Measurements from ENCODE around the gene HSDL2.
"Not testable (repeated sequence)": the region's sequence is repeated elsewhere in the genome, so short reads cannot be mapped to it uniquely, and the experiment has no call there.

HSDL2 gene

DNA sequence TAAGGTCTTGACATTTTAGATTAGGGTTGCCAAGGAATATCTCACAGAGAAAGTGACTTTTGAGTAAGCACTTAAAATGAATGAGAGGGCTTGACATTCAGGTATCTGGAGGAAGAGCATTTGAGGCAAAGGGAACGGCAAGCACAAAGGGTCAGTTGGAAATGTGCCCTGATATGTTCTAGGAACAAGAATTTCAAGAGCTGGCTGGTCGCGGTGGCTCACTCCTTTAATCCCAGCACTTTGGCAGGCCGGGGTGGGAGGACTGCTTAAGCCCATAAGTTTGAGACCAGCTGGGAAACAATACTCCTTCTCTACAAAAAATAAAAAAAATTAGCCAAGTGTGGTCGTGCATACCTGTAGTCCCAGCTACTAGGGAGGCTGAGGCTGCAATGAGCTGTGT lies 123.3 kb downstream of the HSDL2 start:
- DNase-seq = no peak

DNA sequence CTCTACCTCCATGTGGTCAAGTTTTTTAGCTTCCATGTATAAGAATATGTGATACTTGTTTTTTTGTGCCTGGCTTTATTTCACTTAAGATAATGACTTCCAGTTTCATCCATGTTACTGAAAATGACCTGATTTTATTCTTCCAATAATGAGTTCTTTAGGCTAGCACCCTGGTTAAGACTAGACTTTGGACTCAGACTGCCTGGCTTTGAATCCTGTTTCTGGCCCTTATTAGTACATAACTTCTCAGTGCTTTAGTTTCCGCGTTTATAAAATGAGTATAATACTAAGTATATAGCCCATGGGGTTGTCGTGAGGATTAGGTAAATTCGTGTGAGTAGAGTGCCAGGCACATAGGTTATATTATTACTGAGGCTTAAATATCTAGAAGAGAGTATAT lies 125.2 kb downstream of the HSDL2 start:
- no peak for DNase-seq

DNA sequence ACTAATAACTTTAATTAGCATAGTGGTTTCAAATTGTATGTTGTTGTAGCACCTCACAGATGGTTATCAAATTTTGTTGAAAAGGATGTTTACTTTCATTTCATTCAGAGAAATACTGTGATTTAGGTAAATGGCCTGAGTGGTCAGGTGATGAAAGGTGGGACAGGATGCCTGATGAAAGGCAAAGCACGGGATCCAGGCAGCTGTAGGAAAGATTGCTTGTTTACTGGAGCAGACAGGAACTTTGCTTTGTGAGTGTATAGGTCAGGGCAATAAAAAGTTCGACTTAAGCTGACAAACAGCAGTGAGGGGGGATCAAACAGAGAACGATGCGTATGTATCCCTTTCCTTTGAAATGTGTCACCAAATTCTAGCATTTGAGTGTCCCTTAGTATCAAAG lies 125.7 kb downstream of the HSDL2 start:
- no peak for DNase-seq

DNA sequence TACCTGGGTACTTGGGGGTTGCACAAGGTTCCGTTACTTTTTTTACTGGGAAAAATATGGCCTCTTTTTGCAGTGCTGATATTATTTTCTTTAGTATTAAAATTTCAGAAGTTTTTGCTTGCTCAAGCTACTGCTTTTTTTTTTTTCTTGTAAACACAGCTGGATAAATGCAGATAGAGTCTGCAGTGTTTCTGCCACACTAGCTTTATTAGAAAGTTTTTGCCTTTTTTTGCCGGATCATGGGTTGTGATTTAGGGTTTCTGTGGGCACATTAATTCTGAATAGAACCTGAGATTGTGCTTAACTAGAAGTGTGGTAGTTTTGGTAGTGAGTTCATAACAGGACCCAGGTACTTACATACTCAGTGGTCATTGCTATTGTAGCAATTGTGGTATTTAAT lies 126.7 kb downstream of the HSDL2 start:
- DNase-seq = no peak

DNA sequence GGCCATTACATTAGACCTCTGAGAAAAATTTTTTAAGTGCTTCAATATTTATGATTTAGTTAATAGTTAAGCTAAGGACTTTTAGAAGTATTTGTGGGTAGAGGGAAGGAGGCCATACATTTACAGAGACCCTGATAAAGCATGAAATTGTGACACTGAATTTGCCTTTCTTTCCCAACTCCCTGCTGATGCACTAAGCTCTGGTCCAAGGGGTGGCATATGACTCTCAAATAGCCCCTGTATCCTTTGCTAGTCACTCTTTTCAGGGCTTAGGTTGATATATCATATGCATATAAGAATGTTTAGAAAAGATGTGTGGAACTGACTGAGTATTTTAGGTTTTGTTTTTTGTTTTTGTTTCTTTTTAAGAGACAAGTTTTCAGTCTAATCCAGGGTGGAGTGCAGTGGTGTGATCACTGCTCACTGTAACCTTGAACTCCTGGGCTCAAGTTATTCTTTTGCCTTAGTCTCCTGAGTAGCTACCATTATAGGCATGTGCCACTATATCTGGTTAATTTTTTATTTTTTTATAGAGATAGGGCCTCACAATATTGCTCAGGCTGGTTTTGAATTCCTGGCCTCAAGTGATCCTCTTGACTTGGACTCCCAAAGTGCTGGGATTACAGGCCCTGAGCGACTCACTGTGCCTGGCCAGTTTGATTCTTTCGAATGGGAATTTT lies 127.2 kb downstream of the HSDL2 start:
- no peak for DNase-seq

DNA sequence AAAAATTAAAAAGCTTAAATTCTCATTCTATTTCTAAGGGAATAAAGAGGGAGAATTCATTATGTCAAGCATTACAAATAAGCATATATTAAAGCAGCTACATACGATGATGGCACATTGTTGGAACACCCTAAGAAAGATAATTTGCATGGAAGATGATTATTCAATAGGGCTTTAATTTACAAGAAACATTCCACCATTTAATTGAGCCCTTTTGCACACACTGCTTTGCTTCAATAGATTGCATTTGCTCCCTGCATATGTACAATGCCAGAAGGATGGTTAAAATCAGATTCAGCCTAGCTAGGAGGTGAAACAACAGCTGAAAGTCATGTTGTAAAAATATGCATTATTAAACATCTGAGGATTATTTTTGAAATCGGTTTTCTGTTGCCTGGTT lies 128.5 kb downstream of the HSDL2 start:
- DNase-seq = no peak

DNA sequence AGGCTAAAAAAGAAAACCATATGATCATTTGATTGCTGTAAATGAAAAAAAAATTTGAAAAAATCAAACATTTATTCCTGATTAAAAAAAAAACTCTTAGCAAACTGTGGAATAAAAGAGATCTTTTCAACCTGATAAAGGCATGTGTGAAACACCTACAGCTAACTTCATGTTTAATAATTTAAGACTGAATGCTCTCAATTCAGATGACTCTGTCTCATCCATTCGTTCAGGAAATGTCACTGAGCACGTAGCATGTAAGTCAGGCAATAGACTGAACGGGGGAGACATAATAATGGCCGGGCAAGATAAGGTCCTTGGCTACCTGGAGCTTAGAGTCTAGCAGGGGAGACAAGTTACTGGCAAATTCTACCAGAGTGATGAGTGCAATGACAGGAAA lies 132.5 kb downstream of the HSDL2 start:
- DNase-seq = not testable (repeated sequence)

DNA sequence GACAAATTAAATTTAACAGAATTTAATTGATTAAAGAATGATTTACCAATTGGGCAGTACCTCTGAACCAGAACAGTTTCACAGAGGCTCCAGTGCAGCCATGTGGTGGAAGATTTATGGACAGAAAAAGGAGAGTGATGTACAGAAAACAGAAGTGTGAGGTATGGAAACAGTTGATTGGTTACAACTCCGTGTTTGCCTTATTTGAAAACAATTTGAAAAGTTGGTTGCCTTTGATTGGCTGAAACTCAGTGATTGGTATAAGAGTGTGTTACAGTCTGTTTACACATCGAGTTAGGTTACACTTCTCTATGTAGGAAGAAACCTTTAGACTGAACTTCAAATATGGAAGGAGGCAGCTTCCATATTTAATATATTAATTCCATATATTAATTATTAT lies 136.9 kb downstream of the HSDL2 start:
- no peak for DNase-seq

DNA sequence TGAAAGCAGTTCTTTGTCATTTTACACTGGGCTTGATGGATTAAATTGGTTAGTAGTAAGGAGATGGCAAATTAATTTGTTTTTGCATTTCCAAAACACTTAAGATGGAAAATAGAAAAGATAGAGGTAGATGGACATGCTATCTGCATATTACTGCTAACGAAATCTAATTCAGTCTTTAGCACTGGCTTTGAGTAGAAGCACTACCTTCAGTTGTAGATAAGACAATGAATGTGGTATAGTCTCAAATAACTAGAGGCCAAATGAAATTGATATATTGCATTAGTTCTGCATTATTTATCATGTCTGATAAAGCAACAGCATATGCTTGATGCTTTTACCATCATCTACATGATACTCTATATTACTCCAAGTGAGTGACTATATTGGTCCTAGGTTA lies 140.2 kb downstream of the HSDL2 start:
- no peak for DNase-seq

DNA sequence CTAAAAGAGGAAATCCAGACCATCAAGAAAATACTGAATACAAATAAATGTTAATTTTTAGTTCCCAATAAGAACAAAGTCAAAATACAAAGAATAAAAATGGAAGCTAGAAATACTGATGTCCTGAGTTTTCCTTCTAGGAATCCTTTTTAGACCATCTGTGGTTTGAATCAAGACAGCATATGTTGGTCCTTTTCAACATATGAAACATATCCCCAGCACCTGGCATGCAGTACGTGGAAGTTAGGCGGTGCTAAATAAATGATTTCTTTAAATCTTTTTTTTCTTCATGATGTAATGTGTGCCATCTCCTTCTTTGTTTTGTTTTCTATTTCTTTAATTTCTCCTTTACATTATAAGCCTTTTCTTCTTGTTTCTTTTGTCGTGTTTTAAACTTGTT lies 140.7 kb downstream of the HSDL2 start:
- no peak for DNase-seq
